MCF 10A (cell line): Measurements from ENCODE around the gene CRYBA1. TPM values are rescaled to one million over a fixed set of nuclear protein-coding genes. Genes with fewer than 3 reads are reported as not detected.
"Not testable (repeated sequence)": the region's sequence is repeated elsewhere in the genome, so short reads cannot be mapped to it uniquely, and the experiment has no call there.

Source experiments
- BruUV-seq: library from RNA; stranded (reverse); fragments of 400-500 nt; replicated peaks from 2 replicates; lab custom pipeline; 2021; lab: Mats Ljungman, UMichigan
- CTCF ChIA-PET: fragments of 300-600 bp; sonication (Branson Sonifier 250); formaldehyde crosslinking; extraction: SDS; loops from one replicate; lab custom pipeline; 2021; ENCODE audit warnings: antibody characterized with exemption, inconsistent platforms; lab: Yijun Ruan, JAX
- POLR2A ChIA-PET: fragments of 300-600, 350-650 bp; sonication (Branson Sonifier 250); formaldehyde crosslinking; extraction: SDS; loops from one replicate; lab custom pipeline; 2020; ENCODE audit warnings: antibody characterized with exemption, inconsistent platforms; lab: Yijun Ruan, JAX
- DNase-seq: peaks from one replicate; pipeline ENCODE4 v3.0.0-alpha.2; 2018; ENCODE audit not compliant: unreplicated experiment
- H3K27ac Mint-ChIP-seq: one replicate; pipeline ENCODE4 v1.8.0; 2022; ENCODE audit warnings: mild to moderate bottlenecking, low read depth, mixed read lengths; ENCODE audit not compliant: unreplicated experiment
- H3K27me3 Mint-ChIP-seq: one replicate; pipeline ENCODE4 v1.8.0; 2022; ENCODE audit warnings: mixed read lengths; ENCODE audit not compliant: insufficient read depth, unreplicated experiment
- H3K36me3 Mint-ChIP-seq: one replicate; pipeline ENCODE4 v1.8.0; 2022; ENCODE audit warnings: mild to moderate bottlenecking, moderate library complexity, mixed read lengths; ENCODE audit not compliant: insufficient read depth, unreplicated experiment
- H3K4me1 Mint-ChIP-seq: one replicate; pipeline ENCODE4 v1.8.0; 2022; ENCODE audit warnings: mixed read lengths; ENCODE audit not compliant: insufficient read depth, unreplicated experiment
- H3K4me3 Mint-ChIP-seq: one replicate; pipeline ENCODE4 v1.8.0; 2022; ENCODE audit warnings: mild to moderate bottlenecking, moderate library complexity, mixed read lengths; ENCODE audit not compliant: unreplicated experiment
- H3K9me3 Mint-ChIP-seq: one replicate; pipeline ENCODE4 v1.8.0; 2022; ENCODE audit warnings: mixed read lengths; ENCODE audit not compliant: unreplicated experiment
- CTCF ChIP-seq: fragments of 200-600 bp; IDR thresholded peaks from one replicate; pipeline ENCODE4 v1.8.0; 2022; ENCODE audit warnings: antibody characterized with exemption, mild to moderate bottlenecking; ENCODE audit not compliant: unreplicated experiment
- intact Hi-C: fragments of 100-400 bp; cut with micrococcal nuclease; formaldehyde crosslinking; loops from 2 replicates; pipeline ENCODE4 v1.14.1; 2022
- total RNA-seq: library from RNA; stranded (reverse); gene quantifications from 2 replicates; pipeline ENCODE4 v1.2.3, GENCODE V29; 2022

The CRYBA1 gene
- total RNA-seq, 1 experiment from 2014 or later: not detected

- H3K4me1 Mint-ChIP-seq: no peaks in the 10 kb centered on the region
- no peaks in the 10 kb centered on the region for H3K36me3 Mint-ChIP-seq
- no peak overlapping the region for H3K4me3 Mint-ChIP-seq
- H3K27ac Mint-ChIP-seq: no peak overlapping the region
- BruUV-seq: no TSS peak
- no peak for TF ChIP-seq CTCF
- ChIA-PET CTCF (interaction anchor here (0.6 to 15.1 kb wide), 4 partner anchors 26 to 367 kb away, joined by 3 to 287 read pairs (median 3); no protein-coding TSS in a partner anchor), POLR2A (interaction anchor here (0.8 to 1.0 kb wide), 3 partner anchors 15 to 76 kb away, joined by 3 to 5 read pairs (median 4); no protein-coding TSS in a partner anchor)
- H3K27me3 Mint-ChIP-seq: no peaks in the 10 kb centered on the region
- intact Hi-C loops: no loop called here
- H3K9me3 Mint-ChIP-seq: no peaks in the 10 kb centered on the region
- DNase-seq: no peak
Observed at GRCh38 chr17:29225396-29225795, 21.3 kb upstream of the CRYBA1 start.

- ChIA-PET CTCF (interaction anchor here (0.8 to 1.8 kb wide), 6 partner anchors 9 to 109 kb away, joined by 3 to 14 read pairs (median 4); no protein-coding TSS in a partner anchor), POLR2A (interaction anchor here (0.6 to 0.8 kb wide), 2 partner anchors 83 to 267 kb away, joined by 3 read pairs; no protein-coding TSS in a partner anchor)
- Mint-ChIP-seq H3K4me1 (peaks cover 12% of the 10 kb centered on the region), H3K36me3 (no peaks in the 10 kb centered on the region), H3K9me3 (no peaks in the 10 kb centered on the region), H3K27me3 (no peaks in the 10 kb centered on the region), H3K27ac (no peak overlapping the region), H3K4me3 (no peak overlapping the region)
- DNase-seq: no peak
- TF ChIP-seq CTCF: no peak
- intact Hi-C loops: no loop called here
- BruUV-seq: no TSS peak
Observed at GRCh38 chr17:29233301-29233700, 13.4 kb upstream of the CRYBA1 start.

- intact Hi-C loops: not testable (repeated sequence)
Observed at GRCh38 chr17:29234972-29235371, 11.7 kb upstream of the CRYBA1 start.

GRCh38 chr17:29235904-29236303 is 10.8 kb upstream of the CRYBA1 start:
- Mint-ChIP-seq H3K4me1 (peaks cover 24% of the 10 kb centered on the region), H3K9me3 (no peaks in the 10 kb centered on the region), H3K27ac (no peak overlapping the region), H3K4me3 (no peak overlapping the region), H3K36me3 (no peaks in the 10 kb centered on the region), H3K27me3 (no peaks in the 10 kb centered on the region)
- POLR2A ChIA-PET: interaction anchor here (1.5 kb wide), 2 partner anchors 14 to 20 kb away, joined by 3 read pairs; no protein-coding TSS in a partner anchor
- no peak for DNase-seq
- no TSS peak for BruUV-seq
- TF ChIP-seq CTCF: no peak
- CTCF ChIA-PET: interaction anchor here (1.1 to 6.6 kb wide), 2 partner anchors 16 to 56 kb away, joined by 3 to 55 read pairs; no protein-coding TSS in a partner anchor
- intact Hi-C loops: no loop called here

More at GRCh38 chr17:29234972-29235371, 11.7 kb upstream of the CRYBA1 start:
- H3K36me3 Mint-ChIP-seq, BruUV-seq, DNase-seq, H3K9me3 Mint-ChIP-seq, H3K27ac Mint-ChIP-seq, H3K4me3 Mint-ChIP-seq, POLR2A ChIA-PET, H3K27me3 Mint-ChIP-seq: not testable (repeated sequence)
- CTCF ChIA-PET: interaction anchor here (1.1 to 6.6 kb wide), 2 partner anchors 16 to 20 kb away, joined by 3 to 55 read pairs; no protein-coding TSS in a partner anchor
- peaks cover 17% of the 10 kb centered on the region for H3K4me1 Mint-ChIP-seq
